Ovary (tissue), 3 donors: ENCODE results near the gene ALKAL2.

Source experiments
- EP300 ChIP-seq: sonication (generic); formaldehyde crosslinking; IDR thresholded peaks from one replicate; pipeline ENCODE4 v1.6.1; 2017; ENCODE audit warnings: antibody characterized with exemption
- POLR2A ChIP-seq: fragments of 450-650 bp; IDR thresholded peaks from one replicate; pipeline ENCODE4 v1.6.1; 2017; ENCODE audit warnings: antibody characterized with exemption, mild to moderate bottlenecking, moderate library complexity
- TF ChIP-seq, protein P1 (sequence below), 3 donors: fragments of 450-650 bp in 2 of 3; fragments of 200-600 bp in 1 of 3; IDR thresholded peaks; one replicate each; pipeline versions ENCODE4 v1.5.1 to v1.8.0; 2016 to 2022; ENCODE audit warnings: antibody characterized with exemption in 3 of 3, mild to moderate bottlenecking in 1 of 3
- donor health status: DM: no; HTN: no; CAD: no.

DNA sequence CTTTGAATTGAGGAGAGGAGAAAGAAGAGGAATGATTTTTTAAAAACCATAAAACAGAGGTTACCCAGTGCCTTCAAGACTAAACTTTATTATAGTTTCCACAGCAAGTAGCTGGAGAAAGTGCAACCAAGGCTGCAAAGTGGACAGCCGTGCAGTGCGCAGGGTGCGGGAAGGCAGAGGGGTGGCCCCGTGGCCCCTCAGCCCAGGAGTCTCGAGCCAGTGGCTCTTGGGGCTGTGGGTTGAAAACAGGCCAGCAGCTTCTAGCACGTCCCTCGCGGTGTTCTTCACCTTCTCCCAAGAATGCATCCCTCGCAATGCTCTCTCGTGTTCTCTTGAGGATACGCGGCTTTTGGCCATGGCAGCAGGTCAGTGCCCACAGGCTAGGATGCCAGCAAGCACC, 28.5 kb upstream of the ALKAL2 start:
- TF ChIP-seq, protein P1, sequence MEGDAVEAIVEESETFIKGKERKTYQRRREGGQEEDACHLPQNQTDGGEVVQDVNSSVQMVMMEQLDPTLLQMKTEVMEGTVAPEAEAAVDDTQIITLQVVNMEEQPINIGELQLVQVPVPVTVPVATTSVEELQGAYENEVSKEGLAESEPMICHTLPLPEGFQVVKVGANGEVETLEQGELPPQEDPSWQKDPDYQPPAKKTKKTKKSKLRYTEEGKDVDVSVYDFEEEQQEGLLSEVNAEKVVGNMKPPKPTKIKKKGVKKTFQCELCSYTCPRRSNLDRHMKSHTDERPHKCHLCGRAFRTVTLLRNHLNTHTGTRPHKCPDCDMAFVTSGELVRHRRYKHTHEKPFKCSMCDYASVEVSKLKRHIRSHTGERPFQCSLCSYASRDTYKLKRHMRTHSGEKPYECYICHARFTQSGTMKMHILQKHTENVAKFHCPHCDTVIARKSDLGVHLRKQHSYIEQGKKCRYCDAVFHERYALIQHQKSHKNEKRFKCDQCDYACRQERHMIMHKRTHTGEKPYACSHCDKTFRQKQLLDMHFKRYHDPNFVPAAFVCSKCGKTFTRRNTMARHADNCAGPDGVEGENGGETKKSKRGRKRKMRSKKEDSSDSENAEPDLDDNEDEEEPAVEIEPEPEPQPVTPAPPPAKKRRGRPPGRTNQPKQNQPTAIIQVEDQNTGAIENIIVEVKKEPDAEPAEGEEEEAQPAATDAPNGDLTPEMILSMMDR (IDR thresholded peaks at IDR 0.05), result no peak
- no peak for TF ChIP-seq POLR2A
- TF ChIP-seq EP300, result no peak
